ENCODE measurements around the gene KCNE2. TPM values are rescaled to one million over a fixed set of nuclear protein-coding genes. Genes with fewer than 3 reads are reported as not detected.

KCNE2 gene
- total and polyA plus RNA-seq, 2 donors (not counting 1 experiment from before 2014, with no cell fraction given) = not detected

- Histone ChIP-seq H3K4me2 (replicated peaks; ENCODE audit: low read depth, low read length, poor library complexity, severe bottlenecking) (no peak overlapping the region), H3K27me3 (replicated peaks in 1 of 4; ENCODE audit: control extremely low read depth in 1 of 4, control insufficient read depth in 3 of 4, insufficient read depth in 4 of 4, low read length in 3 of 4) (peaks cover 0 to 4% (median 0%) of the 10 kb centered on the region in 4 experiments), H4K20me1 (ENCODE audit: control insufficient read depth, insufficient read depth, low read length, poor library complexity, severe bottlenecking) (no peaks in the 10 kb centered on the region), H3K9me3 (ENCODE audit: control extremely low read depth in 1 of 3, control insufficient read depth in 2 of 3, insufficient read depth in 1 of 3, low read length in 2 of 3) (peaks cover 0 to 3% (median 0%) of the 10 kb centered on the region in 3 donors), H2AFZ (ENCODE audit: insufficient read depth, low read depth, low read length, poor library complexity, severe bottlenecking) (no peak overlapping the region), H3K4me3 (ENCODE audit: control extremely low read depth in 1 of 5, extremely low read depth in 1 of 5, insufficient read depth in 1 of 5, low read depth in 2 of 5, low read length in 4 of 5) (no peak overlapping the region), H3K27ac (ENCODE audit: low read length in 2 of 2) (no peak overlapping the region), H3K79me2 (ENCODE audit: control insufficient read depth, insufficient read depth, low read length) (no peaks in the 10 kb centered on the region), H3K4me1 (ENCODE audit: control insufficient read depth in 2 of 2, insufficient read depth in 2 of 2, low read length in 2 of 2) (no peaks in the 10 kb centered on the region), H3K9ac (ENCODE audit: low read length) (no peak overlapping the region), H3K36me3 (replicated peaks in 1 of 2; ENCODE audit: control extremely low read depth in 1 of 2, control insufficient read depth in 1 of 2, extremely low read depth in 1 of 2, insufficient read depth in 2 of 2, low read length in 1 of 2) (no peaks in the 10 kb centered on the region)
- DNase-seq (no peak), ATAC-seq (ENCODE audit: low read depth) (no peak)
- no peaks in the 10 kb centered on the region for H3K9me3 Mint-ChIP-seq (ENCODE audit: insufficient read depth)
- H3K27me3 Mint-ChIP-seq = peaks cover 21% of the 10 kb centered on the region
- intact Hi-C loops (cut with micrococcal nuclease) = no loop called here
- H3K4me1 Mint-ChIP-seq = peaks cover 4% of the 10 kb centered on the region
- 77% methylated on average over 3 of the region's 7 CpGs for WGBS (ENCODE audit: insufficient coverage)
- H3K4me3 Mint-ChIP-seq = no peak overlapping the region
- POLR2A ChIA-PET = no interaction called here
- no peak overlapping the region for H3K27ac Mint-ChIP-seq
- TF ChIP-seq EZH2 (IDR thresholded peaks at IDR 0.05; ENCODE audit: borderline replicate concordance, insufficient read depth, low read depth, low read length, poor library complexity, severe bottlenecking) (no peak), CTCF (IDR thresholded peaks at IDR 0.05) (no peak)
- CTCF ChIA-PET = interaction anchor here (16.1 kb wide), 1 partner anchor 422 kb away, joined by 632 read pairs; no protein-coding TSS in a partner anchor
Measured at GRCh38 chr21:34343347-34343746, 20.5 kb upstream of the KCNE2 start.

- Histone ChIP-seq H3K9me3 (ENCODE audit: control extremely low read depth in 1 of 3, control insufficient read depth in 2 of 3, insufficient read depth in 1 of 3, low read length in 2 of 3) (peaks cover 0 to 3% (median 0%) of the 10 kb centered on the region in 3 donors), H4K20me1 (ENCODE audit: control insufficient read depth, insufficient read depth, low read length, poor library complexity, severe bottlenecking) (no peaks in the 10 kb centered on the region), H3K4me1 (ENCODE audit: control insufficient read depth in 2 of 2, insufficient read depth in 2 of 2, low read length in 2 of 2) (no peaks in the 10 kb centered on the region), H3K4me2 (replicated peaks; ENCODE audit: low read depth, low read length, poor library complexity, severe bottlenecking) (no peak overlapping the region), H3K79me2 (ENCODE audit: control insufficient read depth, insufficient read depth, low read length) (no peaks in the 10 kb centered on the region), H3K27ac (ENCODE audit: low read length in 2 of 2) (no peak overlapping the region), H2AFZ (ENCODE audit: insufficient read depth, low read depth, low read length, poor library complexity, severe bottlenecking) (no peak overlapping the region), H3K4me3 (ENCODE audit: control extremely low read depth in 1 of 5, extremely low read depth in 1 of 5, insufficient read depth in 1 of 5, low read depth in 2 of 5, low read length in 4 of 5) (no peak overlapping the region), H3K27me3 (replicated peaks in 1 of 4; ENCODE audit: control extremely low read depth in 1 of 4, control insufficient read depth in 3 of 4, insufficient read depth in 4 of 4, low read length in 3 of 4) (peaks cover 0 to 4% (median 0%) of the 10 kb centered on the region in 4 experiments), H3K9ac (ENCODE audit: low read length) (no peak overlapping the region), H3K36me3 (replicated peaks in 1 of 2; ENCODE audit: control extremely low read depth in 1 of 2, control insufficient read depth in 1 of 2, extremely low read depth in 1 of 2, insufficient read depth in 2 of 2, low read length in 1 of 2) (no peaks in the 10 kb centered on the region)
- 88% methylated on average over 14 of the region's 14 CpGs for WGBS (ENCODE audit: insufficient coverage)
- Mint-ChIP-seq H3K4me3 (no peak overlapping the region), H3K27me3 (peaks cover 20% of the 10 kb centered on the region), H3K4me1 (peaks cover 4% of the 10 kb centered on the region), H3K27ac (no peak overlapping the region), H3K9me3 (ENCODE audit: insufficient read depth) (no peaks in the 10 kb centered on the region)
- ChIA-PET POLR2A (no interaction called here), CTCF (interaction anchor here (0.6 to 16.1 kb wide), 2 partner anchors 11 to 423 kb away, joined by 3 to 632 read pairs; no protein-coding TSS in a partner anchor)
- TF ChIP-seq CTCF (IDR thresholded peaks at IDR 0.05) = no peak
- no peak for TF ChIP-seq EZH2 (IDR thresholded peaks at IDR 0.05; ENCODE audit: borderline replicate concordance, insufficient read depth, low read depth, low read length, poor library complexity, severe bottlenecking)
- intact Hi-C loops (cut with micrococcal nuclease) = no loop called here
- ATAC-seq (ENCODE audit: low read depth) (no peak), DNase-seq (no peak)
Measured at GRCh38 chr21:34343838-34344381, 19.9 kb upstream of the KCNE2 start.

All from B cell (primary cell).